ENCODE data around the gene APH1B. TPM values are rescaled to one million over a fixed set of nuclear protein-coding genes. Genes with fewer than 3 reads are reported as not detected.
"Not testable (repeated sequence)": the region's sequence is repeated elsewhere in the genome, so short reads cannot be mapped to it uniquely, and the experiment has no call there.

APH1B gene
- total and polyA plus RNA-seq, 12 donors: 1.7 to 11.4 (median 7.4) TPM

DNA sequence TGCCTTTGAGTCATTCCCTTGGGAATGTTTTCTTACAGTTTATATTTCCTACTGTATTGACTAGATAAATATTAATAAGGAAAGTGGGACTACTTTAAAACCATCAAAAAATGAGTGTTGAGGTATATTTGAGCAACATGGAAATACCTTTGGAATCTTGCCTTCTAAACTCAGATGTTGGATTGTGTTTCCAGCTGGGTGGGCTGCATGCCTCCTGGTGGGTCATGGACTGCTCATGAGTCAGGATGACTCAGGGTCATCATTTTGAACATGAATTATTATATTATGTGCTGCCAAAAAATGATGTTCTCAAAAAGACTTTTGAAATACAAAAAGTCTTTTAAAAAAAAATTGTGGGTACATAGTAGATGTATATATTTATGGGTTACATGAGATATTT lies 41.1 kb upstream of the APH1B start:
- Histone ChIP-seq H3K9me3 (peaks cover 0 to 5% (median 0%) of the 10 kb centered on the region in 11 donors), H3K4me1 (peaks cover 4 to 85% (median 40%) of the 10 kb centered on the region in 9 donors), H3K36me3 (no peaks in the 10 kb centered on the region), H3K27me3 (no peaks in the 10 kb centered on the region), H3K4me3 (no peak overlapping the region), H3K27ac (peak overlapping the region in 1 of 10 donors; percentile 40)
- ATAC-seq (peak in 1 of 8 donors; percentile 35), DNase-seq (no peak)
- TF ChIP-seq, protein P1, sequence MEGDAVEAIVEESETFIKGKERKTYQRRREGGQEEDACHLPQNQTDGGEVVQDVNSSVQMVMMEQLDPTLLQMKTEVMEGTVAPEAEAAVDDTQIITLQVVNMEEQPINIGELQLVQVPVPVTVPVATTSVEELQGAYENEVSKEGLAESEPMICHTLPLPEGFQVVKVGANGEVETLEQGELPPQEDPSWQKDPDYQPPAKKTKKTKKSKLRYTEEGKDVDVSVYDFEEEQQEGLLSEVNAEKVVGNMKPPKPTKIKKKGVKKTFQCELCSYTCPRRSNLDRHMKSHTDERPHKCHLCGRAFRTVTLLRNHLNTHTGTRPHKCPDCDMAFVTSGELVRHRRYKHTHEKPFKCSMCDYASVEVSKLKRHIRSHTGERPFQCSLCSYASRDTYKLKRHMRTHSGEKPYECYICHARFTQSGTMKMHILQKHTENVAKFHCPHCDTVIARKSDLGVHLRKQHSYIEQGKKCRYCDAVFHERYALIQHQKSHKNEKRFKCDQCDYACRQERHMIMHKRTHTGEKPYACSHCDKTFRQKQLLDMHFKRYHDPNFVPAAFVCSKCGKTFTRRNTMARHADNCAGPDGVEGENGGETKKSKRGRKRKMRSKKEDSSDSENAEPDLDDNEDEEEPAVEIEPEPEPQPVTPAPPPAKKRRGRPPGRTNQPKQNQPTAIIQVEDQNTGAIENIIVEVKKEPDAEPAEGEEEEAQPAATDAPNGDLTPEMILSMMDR (IDR thresholded peaks at IDR 0.05): no peak
- intact Hi-C loops (cut with DNase I): no loop called here

DNA sequence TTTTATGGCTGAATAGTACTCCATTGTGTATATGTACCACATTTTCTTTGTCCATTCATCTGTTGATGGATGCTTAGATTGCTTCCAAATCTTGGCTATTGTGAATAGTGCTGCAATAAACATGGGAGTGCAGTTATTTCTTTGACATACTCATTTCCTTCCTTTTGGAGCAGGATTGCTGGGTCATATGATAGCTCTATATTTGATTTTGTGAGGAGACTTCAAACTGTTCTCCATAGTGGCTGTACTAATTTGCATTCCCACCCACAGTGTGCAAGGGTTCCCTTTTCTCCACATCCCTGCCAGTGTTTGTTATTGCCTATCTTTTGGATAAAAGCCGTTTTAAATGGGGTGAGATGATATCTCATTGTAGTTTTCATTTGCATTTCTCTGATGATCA lies 40.3 kb upstream of the APH1B start:
- Histone ChIP-seq H3K27ac (peak overlapping the region in 1 of 10 donors; percentile 40), H3K4me1 (peaks cover 4 to 83% (median 40%) of the 10 kb centered on the region in 9 donors)
- H3K27me3 ChIP-seq; ATAC-seq; H3K36me3 ChIP-seq; H3K9me3 ChIP-seq; DNase-seq; intact Hi-C loops (cut with DNase I); H3K4me3 ChIP-seq: not testable (repeated sequence)
- WGBS, 2 donors: 67 to 85% methylated on average over 1 of the region's 1 CpG

DNA sequence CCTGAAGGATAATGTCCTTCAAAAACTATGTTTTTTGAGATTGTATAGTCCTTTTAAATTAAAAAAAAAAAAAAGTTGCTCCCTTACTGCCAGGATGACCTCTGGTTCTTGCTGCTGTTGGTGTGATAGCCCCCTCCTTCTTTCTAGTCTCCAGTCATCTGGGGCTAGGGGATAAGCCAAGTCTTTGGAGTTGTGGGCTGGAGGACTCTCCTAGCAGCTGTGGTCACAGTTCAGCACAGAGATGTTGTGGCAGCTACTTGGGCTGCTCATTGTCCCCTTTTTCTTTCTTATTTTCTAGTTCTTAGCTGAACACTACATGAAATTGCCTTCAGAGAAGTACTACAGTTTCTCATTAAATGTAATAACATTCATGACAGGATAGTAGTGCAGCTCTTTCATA lies 39.2 kb upstream of the APH1B start:
- TF ChIP-seq, protein P1 (IDR thresholded peaks at IDR 0.05): no peak
- no peak for DNase-seq
- intact Hi-C loops (cut with DNase I): no loop called here
- H3K9me3 ChIP-seq: peaks cover 0 to 5% (median 0%) of the 10 kb centered on the region in 11 donors
- ATAC-seq: no peak
- H3K36me3 ChIP-seq: no peaks in the 10 kb centered on the region
- peaks cover 4 to 77% (median 36%) of the 10 kb centered on the region in 9 donors for H3K4me1 ChIP-seq
- H3K27me3 ChIP-seq: no peaks in the 10 kb centered on the region
- H3K4me3 ChIP-seq: no peak overlapping the region
- H3K27ac ChIP-seq: peak overlapping the region in 4 of 10 donors; percentile 5 to 44 (median 22)

DNA sequence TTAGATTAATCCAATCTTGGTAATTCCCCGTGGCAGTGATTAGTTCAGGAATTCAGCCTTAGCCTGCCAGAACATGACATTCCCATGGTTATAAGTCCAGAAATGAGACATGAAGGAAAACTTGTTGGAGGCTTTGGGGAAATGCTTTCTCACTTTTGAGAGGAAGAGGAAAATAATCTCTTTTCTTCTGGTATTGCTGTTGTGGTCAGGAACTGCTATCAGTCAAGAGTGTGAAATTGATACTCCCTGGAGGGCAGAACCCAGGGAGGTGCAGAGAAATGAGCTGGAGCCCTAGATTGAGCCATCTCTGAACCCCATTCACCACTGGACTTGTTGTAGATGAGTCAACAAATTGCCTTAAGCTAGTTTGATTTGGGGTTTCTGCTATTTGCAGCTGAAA lies 38.6 kb upstream of the APH1B start:
- TF ChIP-seq, protein P1 (IDR thresholded peaks at IDR 0.05): no peak
- intact Hi-C loops (cut with DNase I): no loop called here
- 3 to 10% methylated on average over 1 of the region's 1 CpG for WGBS, 2 donors
- no peaks in the 10 kb centered on the region for H3K27me3 ChIP-seq
- peaks cover 0 to 8% (median 0%) of the 10 kb centered on the region in 11 donors for H3K9me3 ChIP-seq
- no peak overlapping the region for H3K4me3 ChIP-seq
- H3K4me1 ChIP-seq: peaks cover 4 to 77% (median 30%) of the 10 kb centered on the region in 9 donors
- H3K27ac ChIP-seq: peak overlapping the region in 5 of 10 donors; percentile 1 to 44 (median 17)
- no peaks in the 10 kb centered on the region for H3K36me3 ChIP-seq
- no peak for DNase-seq
- peak in 1 of 8 donors; percentile 17 for ATAC-seq

DNA sequence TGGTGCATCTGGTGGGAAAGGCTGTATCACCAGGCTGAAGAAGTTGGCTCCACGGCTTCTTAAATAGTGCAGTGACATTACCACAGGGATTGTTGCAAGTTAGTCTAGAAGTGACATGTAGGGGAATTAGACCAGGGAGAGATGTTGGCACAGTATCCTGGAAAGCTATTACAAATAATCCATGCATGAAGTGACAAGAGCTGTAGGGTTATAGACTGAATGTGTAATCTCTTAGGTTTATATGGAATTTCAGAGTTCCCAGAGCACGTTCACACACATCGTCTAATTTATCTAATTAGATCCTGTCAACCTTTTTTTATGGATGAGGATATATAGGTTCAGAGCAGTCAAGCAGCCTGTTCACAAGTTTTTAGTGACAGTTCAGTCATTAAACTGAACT lies 37.3 kb upstream of the APH1B start:
- no peak for DNase-seq
- Histone ChIP-seq H3K36me3 (peaks cover 0 to 6% (median 0%) of the 10 kb centered on the region in 9 donors), H3K4me3 (no peak overlapping the region), H3K27ac (no peak overlapping the region), H3K27me3 (no peaks in the 10 kb centered on the region), H3K4me1 (peaks cover 4 to 77% (median 27%) of the 10 kb centered on the region in 9 donors), H3K9me3 (peaks cover 0 to 9% (median 0%) of the 10 kb centered on the region in 11 donors)
- WGBS, 2 donors: 93 to 94% methylated on average over 3 of the region's 3 CpGs
- TF ChIP-seq, protein P1 (IDR thresholded peaks at IDR 0.05): no peak
- intact Hi-C loops (cut with DNase I): loop anchor here in 1 of 10 donors (10.0 kb wide), 1 partner anchor 45 kb away; no protein-coding TSS in a partner anchor
- no peak for ATAC-seq
